HepG2 (cell line): ENCODE measurements around the gene AJUBA. TPM values are rescaled to one million over a fixed set of nuclear protein-coding genes. Genes with fewer than 3 reads are reported as not detected.

Source experiments
- ATAD3A ChIP-seq: sonication (generic); formaldehyde crosslinking; IDR thresholded peaks from 2 replicates; pipeline ENCODE4 v1.4.0; 2020; ENCODE audit warnings: missing genetic modification reagents
- CBX5 ChIP-seq: sonication (generic); formaldehyde crosslinking; IDR thresholded peaks from 2 replicates; pipeline ENCODE4 v1.4.0; 2020; ENCODE audit warnings: missing genetic modification reagents, borderline replicate concordance
- FOXJ3 ChIP-seq: sonication (generic); formaldehyde crosslinking; IDR thresholded peaks from 2 replicates; pipeline ENCODE4 v1.4.0; 2020; ENCODE audit warnings: missing genetic modification reagents, mild to moderate bottlenecking, borderline replicate concordance
- FOXK1 ChIP-seq: sonication (generic); formaldehyde crosslinking; IDR thresholded peaks from 2 replicates; pipeline ENCODE4 v1.4.0; 2020; ENCODE audit warnings: low read depth, missing genetic modification reagents, borderline replicate concordance
- FOXO4 ChIP-seq: sonication (generic); formaldehyde crosslinking; conservative IDR thresholded peaks from 2 replicates; pipeline ENCODE4 v1.8.1; 2023; ENCODE audit warnings: missing genetic modification reagents
- GLI4 ChIP-seq: sonication (generic); formaldehyde crosslinking; IDR thresholded peaks from 2 replicates; pipeline ENCODE4 v1.5.1; 2020; ENCODE audit warnings: missing genetic modification reagents, mild to moderate bottlenecking, moderate library complexity, borderline replicate concordance
- NCOA5 ChIP-seq: sonication (generic); formaldehyde crosslinking; IDR thresholded peaks from 2 replicates; pipeline ENCODE4 v1.4.0; 2020; ENCODE audit warnings: missing genetic modification reagents
- RBM22 ChIP-seq: fragments of 200-400 bp; formaldehyde crosslinking; optimal IDR thresholded peaks from 2 replicates; pipeline ENCODE3; 2017; ENCODE audit warnings: mild to moderate bottlenecking, low read length, moderate library complexity
- RBM39 ChIP-seq: fragments of 200-400 bp; formaldehyde crosslinking; IDR thresholded peaks from one replicate; pipeline ENCODE4 v1.6.1; 2018; ENCODE audit warnings: antibody characterized with exemption, mild to moderate bottlenecking, low read depth, low read length; ENCODE audit not compliant: poor library complexity, severe bottlenecking
- RFXAP ChIP-seq: sonication (generic); formaldehyde crosslinking; IDR thresholded peaks from 2 replicates; pipeline ENCODE4 v1.4.0; 2020; ENCODE audit warnings: missing genetic modification reagents, borderline replicate concordance
- RNF219 ChIP-seq: sonication (generic); formaldehyde crosslinking; IDR thresholded peaks from 2 replicates; pipeline ENCODE4 v1.5.0; 2020; ENCODE audit warnings: mild to moderate bottlenecking, missing genetic modification reagents
- SP140L ChIP-seq: sonication (generic); formaldehyde crosslinking; IDR thresholded peaks from 2 replicates; pipeline ENCODE4 v1.4.0; 2020; ENCODE audit warnings: missing genetic modification reagents, borderline replicate concordance
- TAF15 ChIP-seq: fragments of 200-400 bp; formaldehyde crosslinking; IDR thresholded peaks from one replicate; pipeline ENCODE4 v1.6.1; 2018; ENCODE audit warnings: mild to moderate bottlenecking, low read depth, low read length; ENCODE audit not compliant: poor library complexity, severe bottlenecking
- TGIF2 ChIP-seq: IDR thresholded peaks from 2 replicates; pipeline ENCODE4 v1.6.1; 2016; ENCODE audit warnings: control low read depth, missing compliant biosample characterization
- TMF1 ChIP-seq: sonication (generic); formaldehyde crosslinking; IDR thresholded peaks from 2 replicates; pipeline ENCODE4 v1.8.1; 2022; ENCODE audit warnings: low read depth, missing genetic modification reagents
- TP53 ChIP-seq: sonication (generic); formaldehyde crosslinking; conservative IDR thresholded peaks from 2 replicates; pipeline ENCODE4 v1.4.0; 2020; ENCODE audit warnings: missing genetic modification reagents
- U2AF1 ChIP-seq: fragments of 200-400 bp; formaldehyde crosslinking; optimal IDR thresholded peaks from 2 replicates; pipeline ENCODE3; 2017; ENCODE audit warnings: mild to moderate bottlenecking, low read depth, low read length
- ZBTB1 ChIP-seq: sonication (generic); formaldehyde crosslinking; IDR thresholded peaks from 2 replicates; pipeline ENCODE4 v1.4.0; 2020; ENCODE audit warnings: missing genetic modification reagents, borderline replicate concordance
- ZNF10 ChIP-seq: sonication (generic); formaldehyde crosslinking; IDR thresholded peaks from 2 replicates; pipeline ENCODE4 v1.4.0; 2020; ENCODE audit warnings: mild to moderate bottlenecking, low read depth, missing genetic modification reagents, borderline replicate concordance
- ZNF230 ChIP-seq: sonication (generic); formaldehyde crosslinking; IDR thresholded peaks from 2 replicates; pipeline ENCODE4 v1.4.0; 2020; ENCODE audit warnings: mild to moderate bottlenecking, missing genetic modification reagents
- ZNF331 ChIP-seq: sonication (generic); formaldehyde crosslinking; IDR thresholded peaks from 2 replicates; pipeline ENCODE4 v1.4.0; 2020; ENCODE audit warnings: missing genetic modification reagents
- ZNF354B ChIP-seq: sonication (generic); formaldehyde crosslinking; IDR thresholded peaks from 2 replicates; pipeline ENCODE4 v1.8.0; 2022; ENCODE audit warnings: mild to moderate bottlenecking, missing genetic modification reagents
- ZNF510 ChIP-seq: sonication (generic); formaldehyde crosslinking; IDR thresholded peaks from 2 replicates; pipeline ENCODE4 v1.4.0; 2020; ENCODE audit warnings: low read depth, mild to moderate bottlenecking, missing genetic modification reagents
- ZNF562 ChIP-seq: sonication (generic); formaldehyde crosslinking; IDR thresholded peaks from 2 replicates; pipeline ENCODE4 v1.8.0; 2022; ENCODE audit warnings: missing genetic modification reagents, borderline replicate concordance
- ZNF740 ChIP-seq: sonication (generic); formaldehyde crosslinking; IDR thresholded peaks from 2 replicates; pipeline ENCODE4 v1.4.0; 2020; ENCODE audit warnings: missing genetic modification reagents
- ZNF746 ChIP-seq: sonication (generic); formaldehyde crosslinking; IDR thresholded peaks from 2 replicates; pipeline ENCODE4 v1.8.0; 2022; ENCODE audit warnings: mild to moderate bottlenecking, missing genetic modification reagents
- ZNF749 ChIP-seq: sonication (generic); formaldehyde crosslinking; IDR thresholded peaks from 2 replicates; pipeline ENCODE4 v1.8.0; 2022; ENCODE audit warnings: mild to moderate bottlenecking, missing genetic modification reagents, moderate library complexity, borderline replicate concordance
- ZNF772 ChIP-seq: sonication (generic); formaldehyde crosslinking; IDR thresholded peaks from 2 replicates; pipeline ENCODE4 v1.5.0; 2020; ENCODE audit warnings: mild to moderate bottlenecking, missing genetic modification reagents
- ZNF788 ChIP-seq: sonication (generic); formaldehyde crosslinking; IDR thresholded peaks from 2 replicates; pipeline ENCODE4 v1.5.0; 2020; ENCODE audit warnings: mild to moderate bottlenecking, missing genetic modification reagents, borderline replicate concordance
- polyA plus RNA-seq, 8 experiments: library from polyadenylated mRNA; depleted of rRNA in 3 of 8; stranded (reverse) in 7 of 8; unstranded in 1 of 8; fragments of >200 nt; fragmentation: Illumina TruSeq in 4 of 8; extraction: Trizol in 4 of 8; gene quantifications; 2 replicates each; pipeline versions ENCODE4 v1.2.1 to v1.2.3, GENCODE V29; 2011 to 2016; ENCODE audit warnings: low read depth in 4 of 8, missing spikeins in 1 of 8, mixed read lengths in 1 of 8; ENCODE audit not compliant: insufficient read depth in 1 of 8
- total RNA-seq, 5 experiments: library from RNA; depleted of rRNA; stranded (reverse); fragments of >200 nt; fragmentation: Illumina TruSeq; extraction: Trizol; gene quantifications; 2 replicates each; pipeline ENCODE4 v1.2.3, GENCODE V29; 2016; ENCODE audit warnings: low read depth in 1 of 5

Gene AJUBA
- total and polyA plus RNA-seq, 2 of the 13 experiments (the other 11 are each of a cell fraction or from before 2014, with no cell fraction given): 157 to 241 TPM

GRCh38 chr14:22966783-22967269 lies 15.5 kb downstream of the AJUBA start (continued):
- TF ChIP-seq ZNF10 (CRISPR knock-in tag) (no peak), ATAD3A (no peak), FOXO4 (CRISPR knock-in tag) (no peak), RBM22 (peak; percentile 79), RFXAP (CRISPR knock-in tag) (no peak), CBX5 (CRISPR knock-in tag) (no peak), ZNF740 (CRISPR knock-in tag) (no peak), U2AF1 (no peak), ZNF772 (CRISPR knock-in tag) (no peak), TGIF2 (CRISPR knock-in tag) (no peak), TP53 (CRISPR knock-in tag) (no peak), ZNF562 (CRISPR knock-in tag) (no peak), TAF15 (no peak), RNF219 (CRISPR knock-in tag) (no peak), NCOA5 (no peak), ZBTB1 (CRISPR knock-in tag) (no peak), GLI4 (CRISPR knock-in tag) (no peak), FOXK1 (CRISPR knock-in tag) (no peak), ZNF749 (CRISPR knock-in tag) (0 out of 2 replicates have a peak, but pooled peaks have one; percentile 64), ZNF746 (no peak), ZNF510 (CRISPR knock-in tag) (no peak), TMF1 (CRISPR knock-in tag) (peak; percentile 61; the same call in 1 of the 2 replicates), ZNF788 (no peak), SP140L (CRISPR knock-in tag) (no peak), ZNF331 (0 out of 2 replicates have a peak, but pooled peaks have one; percentile 27), FOXJ3 (CRISPR knock-in tag) (no peak), ZNF230 (no peak), ZNF354B (CRISPR knock-in tag) (0 out of 2 replicates have a peak, but pooled peaks have one; percentile 52), RBM39 (no peak)
